Measurements from ENCODE around the gene CLEC2D.

- TF ChIP-seq ZNF274 (IDR thresholded peaks at IDR 0.05; ENCODE audit: low read depth, low read length) (no peak), SUZ12 (IDR thresholded peaks at IDR 0.05; ENCODE audit: extremely low read depth, insufficient read depth, insufficient read length) (no peak)
These were observed 38.6 kb downstream of the CLEC2D start for GRCh38 chr12:9707864-9708808.

All from NT2/D1 (cell line).